PC-9 (cell line): ENCODE results near the gene MRPL55.

Experiments used
- EZH2 ChIP-seq: fragments of 200-600 bp; sonication (generic); IDR thresholded peaks from 2 replicates; pipeline ENCODE4 v1.8.0; 2017; ENCODE audit warnings: antibody characterized with exemption, low read depth
- TF ChIP-seq, protein P1 (sequence below): fragments of 200-600 bp; sonication (generic); conservative IDR thresholded peaks from 2 replicates; pipeline ENCODE4 v1.6.1; 2017; ENCODE audit warnings: mixed run types, antibody characterized with exemption, mild to moderate bottlenecking, moderate library complexity

DNA sequence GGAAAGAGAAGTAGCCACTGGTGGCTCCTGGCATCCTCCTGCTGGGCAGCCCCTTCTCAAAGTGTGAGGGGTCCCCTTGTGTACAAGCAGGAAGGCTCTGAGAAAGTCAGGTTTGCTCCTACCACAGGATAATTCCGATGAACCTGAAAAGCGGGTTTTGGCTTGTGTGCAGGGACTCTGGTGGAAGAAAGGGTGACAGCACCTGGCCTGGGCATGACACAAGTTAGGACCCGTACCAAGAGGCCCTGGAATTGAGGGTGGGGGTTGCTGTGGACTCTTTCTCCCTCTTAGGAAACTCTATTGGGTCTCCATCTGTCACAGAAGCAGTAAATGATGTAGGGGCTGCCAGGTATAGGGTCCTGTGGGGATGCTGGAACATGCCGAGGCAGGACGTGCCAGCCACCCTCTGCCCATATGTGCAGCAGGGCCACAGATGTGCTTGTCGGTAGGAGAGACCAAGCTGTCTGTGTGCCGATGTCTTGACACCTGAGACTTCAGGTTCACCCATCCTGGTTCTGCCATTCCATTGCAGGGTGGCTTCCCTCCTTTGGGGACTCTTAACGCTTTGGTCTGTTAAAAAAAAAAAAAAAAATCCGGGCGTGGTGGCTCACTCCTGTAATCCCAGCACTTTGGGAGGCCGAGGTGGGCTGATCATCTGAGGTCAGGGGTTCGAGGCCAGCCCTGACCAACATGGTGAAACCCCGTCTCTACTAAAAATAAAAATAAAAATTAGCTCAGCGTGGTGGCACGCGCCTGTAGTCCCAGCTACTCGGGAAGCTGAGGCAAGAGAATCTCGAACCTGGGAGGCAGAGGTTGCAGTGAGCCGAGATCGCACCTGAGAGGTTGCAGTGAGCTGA lies 15.8 kb downstream of the MRPL55 start:
- TF ChIP-seq, protein P1, sequence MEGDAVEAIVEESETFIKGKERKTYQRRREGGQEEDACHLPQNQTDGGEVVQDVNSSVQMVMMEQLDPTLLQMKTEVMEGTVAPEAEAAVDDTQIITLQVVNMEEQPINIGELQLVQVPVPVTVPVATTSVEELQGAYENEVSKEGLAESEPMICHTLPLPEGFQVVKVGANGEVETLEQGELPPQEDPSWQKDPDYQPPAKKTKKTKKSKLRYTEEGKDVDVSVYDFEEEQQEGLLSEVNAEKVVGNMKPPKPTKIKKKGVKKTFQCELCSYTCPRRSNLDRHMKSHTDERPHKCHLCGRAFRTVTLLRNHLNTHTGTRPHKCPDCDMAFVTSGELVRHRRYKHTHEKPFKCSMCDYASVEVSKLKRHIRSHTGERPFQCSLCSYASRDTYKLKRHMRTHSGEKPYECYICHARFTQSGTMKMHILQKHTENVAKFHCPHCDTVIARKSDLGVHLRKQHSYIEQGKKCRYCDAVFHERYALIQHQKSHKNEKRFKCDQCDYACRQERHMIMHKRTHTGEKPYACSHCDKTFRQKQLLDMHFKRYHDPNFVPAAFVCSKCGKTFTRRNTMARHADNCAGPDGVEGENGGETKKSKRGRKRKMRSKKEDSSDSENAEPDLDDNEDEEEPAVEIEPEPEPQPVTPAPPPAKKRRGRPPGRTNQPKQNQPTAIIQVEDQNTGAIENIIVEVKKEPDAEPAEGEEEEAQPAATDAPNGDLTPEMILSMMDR: no peak
- TF ChIP-seq EZH2: no peak
